LNCaP clone FGC (cell line): Measurements from ENCODE around the gene PSMB5.

Experiments
- DNase-seq: peaks from one replicate; pipeline ENCODE4 v3.0.0-alpha.2; 2011; ENCODE audit warnings: low read depth
- H3K4me3 ChIP-seq: 2 replicates; pipeline ENCODE4 v1.5.1; 2011; ENCODE audit warnings: mild to moderate bottlenecking, low read depth, low read length, control low read depth
- TF ChIP-seq, protein P1 (sequence below): IDR thresholded peaks from 2 replicates; pipeline ENCODE4 v1.5.1; 2012; ENCODE audit warnings: mild to moderate bottlenecking; ENCODE audit not compliant: control insufficient read depth, insufficient read depth; ENCODE audit errors: extremely low read depth

PSMB5 gene

DNA sequence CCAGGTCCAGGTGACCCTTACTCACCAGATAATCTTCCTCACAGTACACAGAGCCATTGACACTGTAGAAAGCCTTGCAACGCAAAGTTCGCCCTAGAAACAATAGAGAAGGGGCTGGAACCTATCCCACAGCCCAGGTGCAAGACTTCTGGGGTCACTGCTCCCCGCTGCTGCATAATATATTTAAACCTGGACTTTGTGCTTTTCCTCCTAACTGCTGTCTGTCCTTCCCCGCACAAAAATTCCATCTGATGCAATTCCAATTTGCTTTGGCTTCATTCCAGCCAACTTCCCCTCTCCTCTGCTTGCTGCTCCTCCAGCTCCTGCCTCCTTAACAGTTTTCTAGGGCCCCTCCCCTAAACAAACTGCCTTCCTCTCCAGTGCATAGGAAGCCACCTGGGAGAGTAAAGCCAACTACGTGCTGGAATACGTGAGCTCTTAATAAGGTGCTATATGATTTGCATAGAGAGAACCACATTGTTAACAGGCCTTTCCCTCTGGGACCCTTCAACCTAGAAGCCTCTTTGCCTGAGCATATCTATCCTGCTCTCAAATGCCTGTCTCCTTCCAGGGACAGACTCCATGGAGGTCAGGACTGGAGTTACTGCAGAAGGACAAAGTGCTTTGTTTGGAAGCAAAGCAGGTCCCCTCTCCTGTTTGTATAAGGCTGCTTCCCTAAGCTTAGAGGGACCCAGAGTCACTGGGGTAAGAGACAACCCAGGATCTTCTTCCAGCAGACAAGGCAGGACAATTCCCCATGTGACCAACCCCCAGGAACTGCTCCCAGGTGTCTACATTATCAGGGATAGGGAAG, 57.9 kb downstream of the PSMB5 start:
- TF ChIP-seq, protein P1, sequence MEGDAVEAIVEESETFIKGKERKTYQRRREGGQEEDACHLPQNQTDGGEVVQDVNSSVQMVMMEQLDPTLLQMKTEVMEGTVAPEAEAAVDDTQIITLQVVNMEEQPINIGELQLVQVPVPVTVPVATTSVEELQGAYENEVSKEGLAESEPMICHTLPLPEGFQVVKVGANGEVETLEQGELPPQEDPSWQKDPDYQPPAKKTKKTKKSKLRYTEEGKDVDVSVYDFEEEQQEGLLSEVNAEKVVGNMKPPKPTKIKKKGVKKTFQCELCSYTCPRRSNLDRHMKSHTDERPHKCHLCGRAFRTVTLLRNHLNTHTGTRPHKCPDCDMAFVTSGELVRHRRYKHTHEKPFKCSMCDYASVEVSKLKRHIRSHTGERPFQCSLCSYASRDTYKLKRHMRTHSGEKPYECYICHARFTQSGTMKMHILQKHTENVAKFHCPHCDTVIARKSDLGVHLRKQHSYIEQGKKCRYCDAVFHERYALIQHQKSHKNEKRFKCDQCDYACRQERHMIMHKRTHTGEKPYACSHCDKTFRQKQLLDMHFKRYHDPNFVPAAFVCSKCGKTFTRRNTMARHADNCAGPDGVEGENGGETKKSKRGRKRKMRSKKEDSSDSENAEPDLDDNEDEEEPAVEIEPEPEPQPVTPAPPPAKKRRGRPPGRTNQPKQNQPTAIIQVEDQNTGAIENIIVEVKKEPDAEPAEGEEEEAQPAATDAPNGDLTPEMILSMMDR, result no peak

More for the DNA sequence above, 57.9 kb downstream of the PSMB5 start:
- no peak for DNase-seq
- peak overlapping the region; percentile 10; the same call in 1 of the 2 replicates for H3K4me3 ChIP-seq
